Measurements from ENCODE around the gene MCF2L2. TPM values are rescaled to one million over a fixed set of nuclear protein-coding genes. Genes with fewer than 3 reads are reported as not detected.
A peak's percentile ranks its signal among the peaks of the same experiment; 100 is the strongest.

MCF2L2 gene
- total and polyA plus RNA-seq, 9 of the 15 experiments (the other 6 are each of a cell fraction or from before 2014, with no cell fraction given) = 0.56 to 4.2 (median 3.0) TPM

- in situ Hi-C loops (cut with MboI) = no loop called here
- ChIA-PET CTCF (ENCODE audit: low intra/inter-chr PET ratio) (no interaction called here), POLR2A (no interaction called here)
These were observed 264.9 kb downstream of the MCF2L2 start for GRCh38 chr3:183163563-183163962.

More at GRCh38 chr3:183163563-183163962, 264.9 kb downstream of the MCF2L2 start:
- TF ChIP-seq ZNF124 (CRISPR knock-in tag; IDR thresholded peaks at IDR 0.05) = no peak
- TF ChIP-seq ZBTB33 (CRISPR knock-in tag; IDR thresholded peaks at IDR 0.05) = peak; percentile 50; the same call in 1 of the 2 replicates
- no peak overlapping the region for H3K4me3 ChIP-seq
- peaks cover 0 to 11% of the 10 kb centered on the region in 2 experiments; a peak in 3 of 5 replicates for H3K4me1 ChIP-seq (replicated peaks in 1 of 2; ENCODE audit: control insufficient read depth in 2 of 2, insufficient read depth in 2 of 2, low read length in 2 of 2)
- no peak overlapping the region for H3K27ac ChIP-seq (ENCODE audit: extremely low read depth, low read depth, low read length)
- no peak for DNase-seq (ENCODE audit: extremely low read depth in 1 of 4, low spot score in 3 of 4)
- no peaks in the 10 kb centered on the region; the same call in 1 of the 2 replicates for H3K9me3 ChIP-seq (replicated peaks; ENCODE audit: control insufficient read depth, insufficient read depth, low read depth, low read length)
- BruUV-seq (replicated peaks) = no TSS peak
- H3K4me2 ChIP-seq (ENCODE audit: insufficient read depth, low read length) = no peak overlapping the region
- no peak overlapping the region for H2AFZ ChIP-seq (ENCODE audit: low read depth, low read length)
- no peak for ATAC-seq
- 78% methylated on average over 20 of the region's 25 CpGs for WGBS (ENCODE audit: insufficient coverage, low coverage, missing lambda C conversion rate)
- H3K36me3 ChIP-seq (ENCODE audit: control insufficient read depth, insufficient read depth, low read length) = no peaks in the 10 kb centered on the region
- H3K9ac ChIP-seq (ENCODE audit: insufficient read depth in 1 of 2, low read depth in 2 of 2, low read length in 2 of 2) = no peak overlapping the region
- intact Hi-C loops (cut with micrococcal nuclease) = no loop called here
- no peaks in the 10 kb centered on the region for H3K9me1 ChIP-seq (ENCODE audit: control insufficient read depth, insufficient read depth, low read length)
- no peak for FAIRE-seq
- H3K79me2 ChIP-seq (ENCODE audit: control insufficient read depth, insufficient read depth, low read length) = no peaks in the 10 kb centered on the region
- H4K20me1 ChIP-seq (replicated peaks; ENCODE audit: control insufficient read depth, insufficient read depth, low read length) = no peaks in the 10 kb centered on the region
- no peaks in the 10 kb centered on the region; a peak in 1 of 5 replicates for H3K27me3 ChIP-seq (ENCODE audit: control insufficient read depth in 2 of 2, insufficient read depth in 2 of 2, low read length in 2 of 2)
